GM19351 (cell line): ENCODE measurements around the gene CDK8.
"Not testable (repeated sequence)": the region's sequence is repeated elsewhere in the genome, so short reads cannot be mapped to it uniquely, and the experiment has no call there.

Experiments
- ATAC-seq: cut with Tn5 transposase; IDR thresholded peaks from one replicate; pipeline ENCODE4 v1.9.1; 2021; ENCODE audit warnings: mild to moderate bottlenecking, moderate library complexity; ENCODE audit not compliant: unreplicated experiment

CDK8 gene

GRCh38 chr13:26252006-26252405, 1.9 kb upstream of the CDK8 start:
- not testable (repeated sequence) for ATAC-seq

GRCh38 chr13:26253262-26253786, 605 bp upstream of the CDK8 start:
- ATAC-seq, result no peak

GRCh38 chr13:26254583-26255111, 718 bp downstream of the CDK8 start:
- peak; percentile 36 for ATAC-seq

- ATAC-seq, result no peak
Measured at GRCh38 chr13:26255115-26255514, 1.2 kb downstream of the CDK8 start.

- ATAC-seq, result no peak
Measured at GRCh38 chr13:26255691-26256277, 1.9 kb downstream of the CDK8 start.

GRCh38 chr13:26257049-26257448, 3.1 kb downstream of the CDK8 start:
- peak; percentile 28 for ATAC-seq

- ATAC-seq, result no peak
Measured at GRCh38 chr13:26259634-26260033, 5.7 kb downstream of the CDK8 start.

- no peak for ATAC-seq
Measured at GRCh38 chr13:26262156-26262555, 8.2 kb downstream of the CDK8 start.

- ATAC-seq, result no peak
Measured at GRCh38 chr13:26266311-26266710, 12.4 kb downstream of the CDK8 start.

GRCh38 chr13:26270707-26271106, 16.8 kb downstream of the CDK8 start:
- ATAC-seq, result no peak

GRCh38 chr13:26272621-26273020, 18.7 kb downstream of the CDK8 start:
- no peak for ATAC-seq

GRCh38 chr13:26280295-26280694, 26.4 kb downstream of the CDK8 start:
- ATAC-seq, result no peak

GRCh38 chr13:26280822-26281221, 26.9 kb downstream of the CDK8 start:
- ATAC-seq, result no peak

GRCh38 chr13:26285911-26286310, 32.0 kb downstream of the CDK8 start:
- not testable (repeated sequence) for ATAC-seq

- ATAC-seq, result not testable (repeated sequence)
Measured at GRCh38 chr13:26288838-26289237, 34.9 kb downstream of the CDK8 start.

- ATAC-seq, result no peak
Measured at GRCh38 chr13:26295812-26296211, 41.9 kb downstream of the CDK8 start.

GRCh38 chr13:26299168-26299750, 45.3 kb downstream of the CDK8 start:
- no peak for ATAC-seq

GRCh38 chr13:26300140-26300539, 46.2 kb downstream of the CDK8 start:
- ATAC-seq, result no peak

GRCh38 chr13:26305676-26306075, 51.7 kb downstream of the CDK8 start:
- no peak for ATAC-seq

GRCh38 chr13:26307701-26308100, 53.8 kb downstream of the CDK8 start:
- ATAC-seq, result no peak

- no peak for ATAC-seq
Measured at GRCh38 chr13:26308250-26308649, 54.3 kb downstream of the CDK8 start.

GRCh38 chr13:26308836-26309235, 54.9 kb downstream of the CDK8 start:
- no peak for ATAC-seq
